ENCODE results near the gene ZNF260. TPM values are rescaled to one million over a fixed set of nuclear protein-coding genes. Genes with fewer than 3 reads are reported as not detected.

ZNF260 gene
- total RNA-seq, 1 donor from 2014 or later, result 11.3 TPM

DNA sequence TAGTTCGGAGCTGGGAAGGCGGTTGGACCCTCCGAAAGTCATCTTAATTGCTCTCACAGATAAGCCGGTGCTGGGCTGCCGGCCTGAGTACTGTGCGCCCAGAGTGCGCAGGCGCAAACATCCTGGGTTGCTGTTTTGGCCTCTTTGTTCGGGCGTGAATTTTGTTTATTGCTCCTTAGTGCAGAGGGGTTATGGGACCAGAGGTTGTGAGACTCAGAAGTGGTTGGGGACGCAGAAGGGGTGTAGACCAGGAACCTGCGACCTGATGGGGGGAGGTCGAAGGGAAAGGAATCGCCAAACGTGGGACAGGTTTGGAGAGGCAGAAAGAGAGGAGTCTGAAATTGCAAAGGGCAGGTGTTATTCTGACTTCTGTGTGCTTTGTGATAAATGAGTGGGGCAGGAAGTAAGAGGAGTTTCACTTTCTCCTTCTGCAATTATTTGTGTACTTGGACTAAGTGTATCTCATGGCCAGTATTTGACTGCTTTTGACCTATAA is 38.1 kb downstream of the ZNF260 start:
- no peak for DNase-seq (ENCODE audit: low spot score)

DNA sequence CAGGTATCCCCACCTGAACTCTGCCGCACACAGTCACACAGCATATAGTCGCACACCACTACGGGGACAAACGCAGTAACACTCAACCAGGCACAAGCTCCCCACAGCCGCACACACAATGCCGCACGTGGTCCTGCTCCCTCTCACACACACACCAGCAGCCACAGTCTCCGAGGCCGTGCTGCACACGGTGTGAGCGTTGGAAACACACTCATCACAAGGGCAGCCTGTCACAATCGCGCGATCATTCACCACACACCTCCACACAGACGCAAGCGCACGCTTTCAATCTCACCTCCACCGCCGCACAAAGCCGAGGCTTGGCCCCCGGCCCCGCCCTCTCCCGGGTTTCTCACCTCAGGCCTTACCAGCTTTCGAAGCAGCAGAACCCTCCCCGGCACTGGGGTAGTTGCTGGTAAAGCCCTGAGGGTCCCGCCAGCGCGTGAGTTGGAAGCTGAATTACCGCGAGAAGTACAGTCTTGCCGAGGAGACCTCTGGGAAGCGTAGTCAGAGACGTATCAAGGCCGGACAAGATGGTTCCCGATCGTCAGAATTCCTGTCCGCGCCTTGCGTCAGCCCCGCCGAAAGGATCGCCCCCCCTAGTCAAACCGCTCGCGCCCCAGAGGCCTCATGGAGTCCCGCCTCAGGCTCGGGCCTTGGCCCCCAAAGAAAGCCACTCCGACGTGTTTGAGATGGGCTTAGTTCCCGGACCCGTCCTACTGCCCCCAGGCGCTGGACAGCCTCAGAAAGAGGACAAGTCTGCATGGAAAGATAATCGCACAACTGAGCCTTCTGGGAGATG is 38.8 kb downstream of the ZNF260 start, which contains the start of gene ZNF566:
TSS of gene ZNF566 (minus strand) at position 444 of the 802 bp plus-strand sequence. CDS start 13,004 bp downstream, outside the sequence.
- DNase-seq (ENCODE audit: low spot score), result peak; percentile 99

DNA sequence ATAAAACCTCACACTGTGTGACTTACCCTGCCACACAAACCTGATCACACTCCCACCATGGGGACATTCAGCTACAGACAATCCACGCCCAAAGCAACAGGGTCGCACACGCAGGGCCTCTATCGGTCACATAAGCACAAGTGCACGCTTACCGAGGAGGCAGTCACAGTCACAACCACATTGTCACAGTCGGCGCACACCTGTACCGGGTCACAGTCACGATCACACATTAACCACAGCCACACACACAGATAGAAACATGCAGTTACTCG is 39.3 kb downstream of the ZNF260 start:
- DNase-seq (ENCODE audit: low spot score), result no peak

DNA sequence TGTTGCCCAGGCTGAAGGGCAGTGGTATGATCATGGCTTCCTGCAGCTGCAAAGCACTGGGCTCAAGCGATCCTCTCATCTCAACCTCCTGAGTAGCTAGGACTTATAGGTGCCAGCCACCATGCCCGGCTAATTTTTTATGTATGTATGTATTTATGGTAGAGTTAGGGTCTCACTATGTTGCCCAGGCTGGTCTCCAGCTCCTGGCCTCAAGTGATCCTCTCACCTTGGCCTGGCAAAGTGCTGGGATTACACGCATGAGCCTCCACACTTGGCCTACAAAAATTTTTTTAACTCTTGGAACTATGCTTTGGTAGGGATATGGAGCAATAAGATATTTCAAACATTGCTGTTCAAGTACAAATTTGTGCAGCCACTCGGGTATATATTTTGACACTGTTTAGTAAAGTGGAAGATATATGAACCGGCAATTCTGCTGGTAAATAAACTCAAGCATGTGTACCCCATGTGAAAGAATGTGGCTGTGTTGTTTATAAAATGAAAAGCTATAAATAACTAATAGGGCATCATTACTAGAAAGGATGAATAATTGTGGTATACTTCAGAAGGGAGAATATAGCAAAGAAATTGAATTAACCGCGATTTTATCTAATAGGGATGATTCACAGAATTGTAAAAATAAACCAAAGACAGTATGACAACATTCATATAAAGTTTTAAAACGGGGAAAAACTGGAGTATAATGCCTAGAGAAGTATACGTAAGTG is 39.8 kb downstream of the ZNF260 start:
- DNase-seq (ENCODE audit: low spot score), result no peak

DNA sequence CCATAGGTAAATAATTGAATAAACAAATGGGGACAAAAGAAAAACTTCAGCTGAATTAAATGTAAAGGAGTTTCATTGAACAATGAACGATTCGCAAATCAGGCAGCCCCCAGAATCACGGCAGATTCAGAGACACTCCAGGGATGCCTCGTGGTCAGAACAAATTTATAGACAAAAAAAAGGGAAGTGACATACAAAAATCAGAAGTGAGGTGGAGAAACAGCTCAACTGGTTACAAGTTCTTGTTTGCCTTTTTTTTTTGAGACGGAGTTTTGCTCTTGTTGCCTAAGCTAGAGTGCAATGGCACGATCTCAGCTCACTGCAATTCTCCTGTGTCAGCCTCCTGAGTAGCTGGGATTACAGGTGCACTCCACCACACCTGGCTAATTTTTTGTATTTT is 44.4 kb downstream of the ZNF260 start:
- DNase-seq (ENCODE audit: low spot score), result no peak

DNA sequence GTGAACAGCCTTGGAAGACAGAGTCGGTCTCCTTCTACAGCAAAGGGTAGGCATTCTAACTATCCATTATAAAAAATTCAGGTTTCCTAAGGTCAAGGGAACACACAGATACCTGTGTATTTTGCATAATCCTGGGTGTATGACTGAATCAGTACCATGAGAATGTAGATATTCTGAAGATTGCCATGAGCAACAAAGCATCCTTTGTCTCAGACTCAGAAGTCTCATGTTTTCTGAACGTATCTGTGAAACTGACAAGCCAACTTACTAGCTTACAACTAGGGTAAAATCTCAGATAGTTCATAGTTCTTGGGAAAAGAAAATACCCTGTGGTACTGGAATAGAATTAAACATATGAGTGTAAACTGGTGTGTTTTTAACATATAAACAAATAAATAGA is 45.2 kb downstream of the ZNF260 start:
- no peak for DNase-seq (ENCODE audit: low spot score)

Other genes with a start within 250 kb of the ZNF260 start
- gene ZFP14, start 149.1 kb downstream of the ZNF260 start, total RNA-seq (ENCODE audit: insufficient read depth, low replicate concordance), result 10.4 TPM
- gene ZFP82, start 109.6 kb downstream of the ZNF260 start, total RNA-seq (ENCODE audit: insufficient read depth, low replicate concordance), result 9.1 TPM
- gene ZNF566, start 38.7 kb downstream of the ZNF260 start, total RNA-seq (ENCODE audit: insufficient read depth, low replicate concordance), result 34.2 TPM
- 19.5 TPM for gene ZNF529, start 45.0 kb upstream of the ZNF260 start, total RNA-seq (ENCODE audit: insufficient read depth, low replicate concordance)
- gene ZNF382, start 77.0 kb upstream of the ZNF260 start, total RNA-seq (ENCODE audit: insufficient read depth, low replicate concordance), result 16.1 TPM
- gene ZNF461, start 138.6 kb upstream of the ZNF260 start, total RNA-seq (ENCODE audit: insufficient read depth, low replicate concordance), result 14.2 TPM
- 7.7 TPM for gene ZNF567, start 159.3 kb upstream of the ZNF260 start, total RNA-seq (ENCODE audit: insufficient read depth, low replicate concordance)
- gene ZNF850, start 244.5 kb upstream of the ZNF260 start, total RNA-seq (ENCODE audit: insufficient read depth, low replicate concordance), result 15.9 TPM

Data from umbilical cord (tissue), 2 donors.